MCF 10A (cell line): Measurements from ENCODE around the gene TMEM18. TPM values are rescaled to one million over a fixed set of nuclear protein-coding genes. Genes with fewer than 3 reads are reported as not detected.

ENCODE experiments used
- BruUV-seq: library from RNA; stranded (reverse); fragments of 400-500 nt; replicated peaks from 2 replicates; lab custom pipeline; 2021; lab: Mats Ljungman, UMichigan
- CTCF ChIA-PET: fragments of 300-600 bp; sonication (Branson Sonifier 250); formaldehyde crosslinking; extraction: SDS; loops from one replicate; lab custom pipeline; 2021; ENCODE audit warnings: antibody characterized with exemption, inconsistent platforms; lab: Yijun Ruan, JAX
- POLR2A ChIA-PET: fragments of 300-600, 350-650 bp; sonication (Branson Sonifier 250); formaldehyde crosslinking; extraction: SDS; loops from one replicate; lab custom pipeline; 2020; ENCODE audit warnings: antibody characterized with exemption, inconsistent platforms; lab: Yijun Ruan, JAX
- DNase-seq: peaks from one replicate; pipeline ENCODE4 v3.0.0-alpha.2; 2018; ENCODE audit not compliant: unreplicated experiment
- H3K27ac Mint-ChIP-seq: one replicate; pipeline ENCODE4 v1.8.0; 2022; ENCODE audit warnings: mild to moderate bottlenecking, low read depth, mixed read lengths; ENCODE audit not compliant: unreplicated experiment
- H3K27me3 Mint-ChIP-seq: one replicate; pipeline ENCODE4 v1.8.0; 2022; ENCODE audit warnings: mixed read lengths; ENCODE audit not compliant: insufficient read depth, unreplicated experiment
- H3K36me3 Mint-ChIP-seq: one replicate; pipeline ENCODE4 v1.8.0; 2022; ENCODE audit warnings: mild to moderate bottlenecking, moderate library complexity, mixed read lengths; ENCODE audit not compliant: insufficient read depth, unreplicated experiment
- H3K4me1 Mint-ChIP-seq: one replicate; pipeline ENCODE4 v1.8.0; 2022; ENCODE audit warnings: mixed read lengths; ENCODE audit not compliant: insufficient read depth, unreplicated experiment
- H3K4me3 Mint-ChIP-seq: one replicate; pipeline ENCODE4 v1.8.0; 2022; ENCODE audit warnings: mild to moderate bottlenecking, moderate library complexity, mixed read lengths; ENCODE audit not compliant: unreplicated experiment
- H3K9me3 Mint-ChIP-seq: one replicate; pipeline ENCODE4 v1.8.0; 2022; ENCODE audit warnings: mixed read lengths; ENCODE audit not compliant: unreplicated experiment
- CTCF ChIP-seq: fragments of 200-600 bp; IDR thresholded peaks from one replicate; pipeline ENCODE4 v1.8.0; 2022; ENCODE audit warnings: antibody characterized with exemption, mild to moderate bottlenecking; ENCODE audit not compliant: unreplicated experiment
- intact Hi-C: fragments of 100-400 bp; cut with micrococcal nuclease; formaldehyde crosslinking; loops from 2 replicates; pipeline ENCODE4 v1.14.1; 2022
- total RNA-seq: library from RNA; stranded (reverse); gene quantifications from 2 replicates; pipeline ENCODE4 v1.2.3, GENCODE V29; 2022

TMEM18 gene
- total RNA-seq, 1 experiment from 2014 or later = 25.1 TPM

- Mint-ChIP-seq H3K9me3 (no peaks in the 10 kb centered on the region), H3K4me1 (peaks cover 11% of the 10 kb centered on the region), H3K36me3 (peaks cover 4% of the 10 kb centered on the region), H3K27ac (no peak overlapping the region), H3K4me3 (no peak overlapping the region), H3K27me3 (peaks cover 9% of the 10 kb centered on the region)
- ChIA-PET CTCF (no interaction called here), POLR2A (no interaction called here)
- DNase-seq = no peak
- no peak for TF ChIP-seq CTCF
- intact Hi-C loops = loop anchor here (5.0 to 10.0 kb wide), 2 partner anchors 177 to 235 kb away; partner anchors contain the start of gene SNTG2
- BruUV-seq = no TSS peak
Observed at GRCh38 chr2:717661-718060, 40.5 kb upstream of the TMEM18 start.

- ChIA-PET POLR2A (no interaction called here), CTCF (interaction anchor here (0.6 to 4.6 kb wide), 18 partner anchors 8 to 877 kb away, joined by 3 to 69 read pairs (median 4); no protein-coding TSS in a partner anchor)
- BruUV-seq = no TSS peak
- Mint-ChIP-seq H3K27me3 (peaks cover 25% of the 10 kb centered on the region), H3K4me3 (no peak overlapping the region), H3K9me3 (no peaks in the 10 kb centered on the region), H3K36me3 (peaks cover 4% of the 10 kb centered on the region), H3K4me1 (peaks cover 5% of the 10 kb centered on the region), H3K27ac (no peak overlapping the region)
- peak; percentile 42 for TF ChIP-seq CTCF
- intact Hi-C loops = loop anchor here (2.0 to 10.0 kb wide), 4 partner anchors 139 to 421 kb away; partner anchors contain the start of gene SNTG2
- peak; percentile 20 for DNase-seq
Observed at GRCh38 chr2:715854-716560, 38.8 kb upstream of the TMEM18 start.

- H3K36me3 Mint-ChIP-seq = peaks cover 4% of the 10 kb centered on the region
- no peak for TF ChIP-seq CTCF
- H3K27me3 Mint-ChIP-seq = peaks cover 28% of the 10 kb centered on the region
- ChIA-PET POLR2A (no interaction called here), CTCF (interaction anchor here (0.6 to 4.6 kb wide), 22 partner anchors 9 to 878 kb away, joined by 3 to 69 read pairs (median 4); no protein-coding TSS in a partner anchor)
- DNase-seq = no peak
- no TSS peak for BruUV-seq
- no peak overlapping the region for H3K4me3 Mint-ChIP-seq
- no peak overlapping the region for H3K27ac Mint-ChIP-seq
- intact Hi-C loops = loop anchor here (2.0 to 10.0 kb wide), 4 partner anchors 140 to 422 kb away; partner anchors contain the start of gene SNTG2
- no peaks in the 10 kb centered on the region for H3K9me3 Mint-ChIP-seq
- H3K4me1 Mint-ChIP-seq = peaks cover 5% of the 10 kb centered on the region
Observed at GRCh38 chr2:715038-715437, 37.8 kb upstream of the TMEM18 start.

- peaks cover 4% of the 10 kb centered on the region for H3K36me3 Mint-ChIP-seq
- DNase-seq = peak; percentile 75
- H3K4me3 Mint-ChIP-seq = no peak overlapping the region
- peaks cover 28% of the 10 kb centered on the region for H3K27me3 Mint-ChIP-seq
- intact Hi-C loops = loop anchor here (1.0 to 10.0 kb wide), 4 partner anchors 141 to 832 kb away; no protein-coding TSS in a partner anchor
- ChIA-PET POLR2A (no interaction called here), CTCF (interaction anchor here (0.7 to 4.6 kb wide), 16 partner anchors 10 to 838 kb away, joined by 3 to 69 read pairs (median 4); no protein-coding TSS in a partner anchor)
- peaks cover 5% of the 10 kb centered on the region for H3K4me1 Mint-ChIP-seq
- peak; percentile 65 for TF ChIP-seq CTCF
- H3K9me3 Mint-ChIP-seq = no peaks in the 10 kb centered on the region
- no peak overlapping the region for H3K27ac Mint-ChIP-seq
- BruUV-seq = no TSS peak
Observed at GRCh38 chr2:714005-714741, 37.0 kb upstream of the TMEM18 start.
